GM18508 (cell line): Measurements from ENCODE around the gene INSYN1.

ENCODE experiments used
- ATAC-seq: cut with Tn5 transposase; IDR thresholded peaks from one replicate; pipeline ENCODE4 v1.9.1; 2021; ENCODE audit warnings: moderate number of reproducible peaks; ENCODE audit not compliant: insufficient read depth, unreplicated experiment

Gene INSYN1

DNA sequence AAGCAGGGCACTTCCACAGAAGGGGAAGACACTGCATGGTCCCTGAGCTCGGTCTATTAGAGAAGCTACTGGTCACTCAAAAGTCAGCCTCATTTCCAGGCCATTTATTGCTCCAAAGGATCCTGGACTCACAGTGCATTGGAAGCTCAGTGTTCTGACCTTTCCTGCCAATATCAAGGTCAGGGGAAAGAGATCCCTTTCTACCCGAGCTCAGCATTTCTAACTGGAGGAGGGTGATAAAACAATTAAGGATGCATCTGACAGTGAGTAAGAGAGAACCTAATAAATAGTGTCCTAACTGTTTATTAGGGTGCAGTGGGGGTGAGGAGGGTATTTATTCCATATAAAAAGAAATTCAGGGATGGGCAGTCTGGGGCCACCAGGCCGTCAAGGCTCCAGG is 26.8 kb upstream of the INSYN1 start:
- no peak for ATAC-seq

DNA sequence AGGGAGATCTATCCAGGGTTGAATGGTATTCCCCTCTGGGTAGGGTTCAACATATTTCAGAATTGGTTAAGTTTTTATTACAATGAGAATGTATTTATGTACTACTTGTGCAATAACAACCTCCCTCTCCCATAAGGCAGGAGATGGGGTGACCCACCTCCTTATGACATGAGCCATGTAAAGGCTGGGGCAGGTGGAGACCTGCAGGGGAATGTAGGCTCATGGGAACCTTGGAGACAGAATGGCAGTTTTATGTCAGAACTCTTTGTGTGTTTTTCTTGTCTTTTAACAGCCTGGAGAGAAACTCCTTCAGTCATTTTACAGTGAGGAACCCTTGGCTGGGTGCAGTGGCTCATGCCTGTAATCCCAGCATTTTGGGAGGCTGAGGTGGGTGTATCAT is 24.6 kb upstream of the INSYN1 start:
- ATAC-seq, result no peak

DNA sequence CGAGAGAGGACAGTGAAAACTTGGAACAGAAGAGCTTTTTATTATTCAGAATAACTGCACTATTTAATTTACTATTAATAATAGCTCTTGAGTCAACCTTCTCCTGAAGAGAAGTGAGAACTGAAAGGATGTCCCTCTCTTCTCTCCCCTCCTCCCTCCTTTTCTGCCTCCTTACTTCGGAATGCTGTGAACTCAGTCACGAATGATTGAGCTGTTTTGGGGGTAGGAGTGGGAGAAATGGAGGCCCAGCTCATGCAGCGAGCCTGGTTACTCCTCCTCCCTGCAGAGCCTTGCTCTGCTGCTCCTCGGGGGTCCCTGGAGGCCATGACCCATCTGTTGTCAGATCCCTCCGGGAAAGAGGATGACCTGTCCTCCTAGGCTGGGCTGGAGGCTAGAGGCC is 20.3 kb upstream of the INSYN1 start:
- ATAC-seq, result no peak

DNA sequence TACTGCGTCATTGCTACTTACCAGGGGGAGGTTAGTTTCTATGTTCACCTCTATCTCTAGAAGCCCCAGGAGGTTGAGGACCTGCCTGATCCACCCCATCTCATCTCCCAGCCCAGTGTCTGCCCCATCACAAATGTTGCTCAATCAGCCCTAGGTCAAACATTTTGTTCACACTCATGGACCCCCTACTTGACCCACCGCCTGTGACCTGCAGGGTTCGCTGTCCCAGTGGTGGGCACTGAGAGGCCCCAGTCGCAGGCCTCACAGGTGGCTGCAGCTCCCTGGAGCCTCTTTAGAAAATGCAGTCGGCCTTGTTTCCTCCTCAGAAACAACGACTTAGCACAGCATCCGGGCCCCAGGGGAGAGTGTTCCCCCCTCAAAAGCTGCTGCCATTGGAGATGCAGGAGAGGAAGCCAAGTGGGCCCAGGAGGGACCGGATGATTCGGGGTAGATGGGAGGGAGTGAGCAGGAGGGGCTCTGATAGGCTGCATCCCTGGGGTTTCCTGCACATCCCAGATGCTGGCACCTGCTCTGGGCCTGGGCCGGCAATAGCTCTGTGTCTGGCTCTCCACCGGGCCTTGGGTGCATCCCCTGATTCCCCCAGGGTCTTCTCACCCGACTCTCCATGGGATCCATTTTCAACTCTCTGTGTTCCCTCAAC is 18.4 kb upstream of the INSYN1 start:
- ATAC-seq, result no peak

DNA sequence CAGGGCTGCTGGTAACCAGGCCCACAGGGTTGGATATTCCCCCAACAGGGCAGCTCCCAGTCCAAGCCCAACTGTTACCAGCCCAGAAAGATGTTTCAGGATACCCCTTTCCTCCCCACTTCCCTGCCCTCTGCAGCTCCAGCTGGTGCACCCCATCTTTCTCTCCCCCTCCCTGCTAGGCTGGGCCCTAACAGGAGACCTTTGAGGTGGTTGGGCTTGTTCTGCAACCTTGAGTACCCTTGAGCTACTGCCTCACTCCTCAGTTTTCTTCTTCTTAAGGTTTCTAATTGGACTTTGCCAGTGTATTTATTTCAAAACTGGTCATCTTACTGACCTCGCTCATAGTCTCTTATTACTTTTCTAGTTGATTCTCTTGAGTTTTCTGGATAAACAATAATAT is 16.9 kb upstream of the INSYN1 start:
- no peak for ATAC-seq

DNA sequence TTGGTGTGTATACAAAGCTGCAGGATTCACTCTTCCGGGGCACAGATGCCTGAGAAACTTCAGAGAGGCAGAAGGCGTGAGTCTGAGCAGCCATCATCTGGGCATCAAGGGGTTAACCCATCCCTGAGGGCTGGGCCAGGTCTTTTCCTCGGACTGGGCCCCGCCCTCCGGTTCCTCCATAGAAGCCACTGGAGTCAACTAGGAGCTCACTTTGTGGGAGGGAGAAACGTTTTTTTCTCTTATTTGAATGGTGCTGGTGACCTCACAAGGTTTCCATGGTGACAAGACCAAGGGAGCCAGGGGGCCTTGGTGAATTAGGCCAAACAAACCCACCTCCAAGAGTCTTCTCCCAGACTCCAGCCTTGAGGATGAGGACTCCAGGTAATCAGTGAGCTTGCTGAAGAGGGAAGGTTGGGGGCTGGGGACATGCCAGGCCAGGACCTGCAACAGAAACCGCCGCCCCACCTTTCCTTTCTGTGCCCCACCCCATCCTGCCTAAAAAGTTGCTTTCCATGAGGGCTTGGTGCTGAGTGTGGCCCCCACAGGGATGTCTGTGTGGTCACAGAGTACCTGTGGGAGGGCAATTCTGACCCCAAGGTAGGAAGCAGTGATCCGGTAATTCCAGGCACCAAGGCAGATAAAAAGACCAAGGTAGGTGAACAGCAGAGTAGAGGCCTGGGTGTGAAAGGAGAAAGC is 14.8 kb upstream of the INSYN1 start:
- no peak for ATAC-seq

DNA sequence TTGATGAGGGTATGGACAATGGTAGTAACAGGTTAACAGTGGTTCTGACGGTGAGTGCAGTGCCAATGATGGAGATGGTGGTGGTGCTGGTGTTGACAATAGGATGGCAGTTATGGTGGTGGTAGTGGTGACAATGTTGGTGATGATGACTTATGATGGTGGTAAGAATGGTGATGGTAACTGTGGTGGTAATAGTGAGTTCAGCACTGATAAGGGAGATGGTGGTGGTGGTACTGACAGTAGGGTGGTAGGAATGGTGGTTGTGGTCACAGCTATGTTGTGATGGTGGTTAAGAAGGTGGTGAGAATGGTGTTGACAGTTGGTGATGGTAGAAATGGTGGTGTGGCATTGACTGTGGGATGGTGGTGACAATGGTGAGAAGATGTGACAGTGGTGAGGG is 13.4 kb upstream of the INSYN1 start:
- ATAC-seq, result no peak

DNA sequence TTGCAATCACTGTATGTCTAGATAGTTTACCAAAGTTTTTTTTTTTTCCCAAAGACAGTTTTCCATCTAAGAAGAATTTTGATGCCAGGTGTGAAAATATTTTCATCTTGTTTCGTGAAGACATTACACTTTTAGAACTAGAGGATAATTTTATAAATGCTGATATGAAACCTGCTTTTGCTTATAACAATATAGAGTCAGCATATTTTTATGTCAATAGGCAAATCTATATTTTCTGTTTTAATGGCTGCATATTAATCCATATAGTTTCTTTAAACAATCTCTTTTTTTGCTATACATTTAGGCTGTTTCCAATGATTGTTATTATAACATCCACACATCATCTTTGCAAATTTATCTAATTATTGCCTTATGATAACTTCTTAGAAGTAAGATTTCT is 12.6 kb upstream of the INSYN1 start:
- ATAC-seq, result no peak

DNA sequence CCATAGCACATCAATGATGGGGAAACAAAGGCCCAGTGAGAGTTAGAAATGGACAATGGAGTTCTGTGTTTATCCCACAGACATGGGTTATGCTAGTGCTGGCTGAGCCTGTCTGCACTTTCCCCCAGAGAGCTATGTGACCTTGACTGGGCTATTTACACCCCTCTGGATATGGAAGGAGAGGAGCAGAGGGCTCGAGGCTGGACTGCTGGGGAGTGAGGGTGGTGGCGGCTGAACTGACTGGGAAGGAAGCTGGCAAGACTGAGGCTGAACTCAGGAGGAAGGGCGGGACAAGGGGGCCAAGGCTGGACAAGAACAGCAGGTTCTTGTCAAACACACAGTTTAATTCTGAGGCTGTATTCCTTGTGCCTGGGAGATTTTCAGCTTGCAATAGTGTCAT is 10.8 kb upstream of the INSYN1 start:
- no peak for ATAC-seq

DNA sequence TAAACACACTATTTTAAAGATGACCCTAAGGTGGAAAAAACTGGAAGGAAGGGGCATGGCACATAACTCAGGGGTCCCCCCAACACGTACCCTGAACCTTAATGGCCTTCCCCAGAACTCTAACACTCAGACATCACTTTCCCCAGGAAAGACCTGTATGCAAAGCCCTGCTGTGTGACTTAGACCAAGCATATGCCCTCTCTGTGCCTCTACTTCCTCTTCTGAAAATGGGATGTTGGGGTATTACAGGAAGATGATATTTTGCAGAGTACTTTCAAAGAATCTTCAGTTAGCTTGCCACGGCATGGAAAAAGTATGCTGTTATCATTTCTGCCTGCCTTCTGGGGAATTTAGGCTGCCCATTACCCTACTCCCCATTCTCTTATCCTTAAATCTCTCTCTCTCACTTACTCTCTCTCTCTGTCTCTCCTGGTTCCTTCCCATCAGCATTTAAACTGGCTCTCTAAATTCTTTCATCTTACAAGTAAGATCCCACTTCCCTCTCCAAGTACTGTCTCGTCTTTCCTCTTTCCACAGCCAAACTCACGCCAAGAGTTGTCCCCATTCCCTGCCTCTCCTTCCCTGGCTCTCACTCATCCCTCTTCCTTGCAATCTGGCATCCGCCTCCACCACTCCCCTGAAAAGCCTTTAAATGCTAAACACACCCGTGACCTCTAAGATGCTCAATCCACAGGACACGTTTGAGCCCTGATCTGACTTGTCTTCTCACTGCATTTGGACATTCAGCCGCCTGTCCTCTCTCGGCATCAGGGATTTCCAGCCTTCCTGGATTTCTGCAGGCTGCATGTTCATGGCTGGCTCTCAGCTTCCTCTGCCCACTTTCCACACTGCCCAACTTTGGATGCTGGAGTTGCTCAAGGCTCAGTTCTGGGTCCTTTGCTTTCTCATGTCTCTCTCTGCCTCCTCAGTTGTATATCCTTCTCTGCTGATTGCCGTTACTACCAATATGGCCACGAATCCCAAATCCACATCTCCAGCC is 7.5 kb upstream of the INSYN1 start:
- no peak for ATAC-seq

DNA sequence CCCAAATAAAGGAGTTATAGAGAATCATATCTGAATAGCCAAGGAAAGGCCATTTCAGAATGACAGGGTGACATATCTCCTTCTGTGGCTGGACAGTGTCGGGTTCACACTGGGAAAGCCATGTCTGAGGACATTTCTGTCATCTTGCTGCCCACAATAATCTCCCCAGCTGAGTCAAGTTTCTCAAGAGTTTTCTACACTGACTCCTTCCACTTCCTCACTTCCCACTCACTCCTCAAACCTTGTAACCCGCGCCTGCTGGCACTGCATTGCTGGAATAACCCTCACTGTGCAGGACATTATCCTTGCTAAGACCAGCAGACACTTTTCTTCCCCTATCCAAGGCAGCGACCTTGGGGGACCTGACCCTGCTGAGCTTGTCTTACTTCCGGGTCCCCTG is 5.3 kb upstream of the INSYN1 start:
- no peak for ATAC-seq

DNA sequence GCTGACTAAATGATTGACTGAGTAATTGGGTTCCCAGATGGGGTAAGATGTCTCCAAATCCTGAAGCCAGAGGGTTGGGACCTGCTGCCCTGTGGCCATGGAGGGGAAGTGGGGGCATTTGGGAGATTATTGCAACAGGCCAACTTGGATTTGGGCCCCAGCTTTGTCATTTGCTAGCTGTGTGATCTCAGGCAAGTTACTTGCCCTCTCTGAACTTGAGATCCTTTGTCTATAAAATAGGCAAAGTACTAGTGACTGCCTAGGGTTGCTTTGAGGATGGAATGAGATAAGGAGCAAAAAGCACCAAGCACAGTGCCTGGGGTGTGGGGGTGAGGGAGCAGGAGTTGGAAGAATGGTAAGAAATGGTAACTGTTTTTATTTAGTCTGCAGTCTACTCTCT is 4.4 kb upstream of the INSYN1 start:
- no peak for ATAC-seq

DNA sequence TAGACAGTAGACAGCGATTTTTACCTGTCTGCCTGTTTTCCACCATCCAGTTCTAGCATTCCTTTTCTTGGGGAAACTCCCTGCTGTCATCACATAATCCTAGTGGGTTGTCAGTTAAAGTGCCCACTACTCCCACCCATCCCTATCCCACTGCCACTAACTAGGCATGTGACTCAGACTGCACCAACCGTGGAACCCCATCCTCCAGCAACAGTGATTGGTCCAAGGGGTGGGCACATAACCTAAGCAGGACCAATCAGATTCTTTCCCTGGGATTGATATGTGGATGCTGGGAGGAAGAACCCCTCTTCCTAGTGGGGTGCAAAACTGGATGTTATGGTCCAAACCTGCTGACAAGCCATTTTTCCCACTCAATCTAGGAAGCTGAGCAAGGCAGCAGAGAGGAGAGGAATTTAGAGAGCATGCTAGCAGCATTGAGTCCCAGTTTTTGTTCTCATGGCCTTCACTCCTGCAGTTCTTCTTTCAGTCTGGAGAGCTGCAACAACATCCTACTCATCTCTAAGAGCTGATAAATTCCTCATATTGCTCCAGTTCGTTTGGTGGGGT is 3.9 kb upstream of the INSYN1 start:
- ATAC-seq, result no peak

DNA sequence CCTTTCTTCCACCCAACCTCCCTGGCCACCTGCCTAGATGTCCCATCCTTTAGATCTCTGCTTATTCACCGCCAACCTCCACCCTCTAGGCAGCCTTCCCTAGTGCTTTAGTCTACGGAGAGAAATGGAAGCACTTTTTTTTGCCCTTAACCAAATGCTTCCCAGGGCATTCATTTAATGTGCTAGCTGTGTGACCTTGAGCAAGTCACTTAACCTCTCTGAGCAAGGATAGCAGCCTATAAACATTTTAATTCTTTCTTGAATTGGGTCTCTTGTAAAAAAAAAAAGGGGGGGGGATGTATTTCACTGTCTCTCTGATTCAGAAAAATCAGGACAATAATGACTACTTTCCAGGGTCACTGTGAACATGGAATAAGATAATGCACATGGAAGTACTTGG is 3.2 kb upstream of the INSYN1 start:
- no peak for ATAC-seq

DNA sequence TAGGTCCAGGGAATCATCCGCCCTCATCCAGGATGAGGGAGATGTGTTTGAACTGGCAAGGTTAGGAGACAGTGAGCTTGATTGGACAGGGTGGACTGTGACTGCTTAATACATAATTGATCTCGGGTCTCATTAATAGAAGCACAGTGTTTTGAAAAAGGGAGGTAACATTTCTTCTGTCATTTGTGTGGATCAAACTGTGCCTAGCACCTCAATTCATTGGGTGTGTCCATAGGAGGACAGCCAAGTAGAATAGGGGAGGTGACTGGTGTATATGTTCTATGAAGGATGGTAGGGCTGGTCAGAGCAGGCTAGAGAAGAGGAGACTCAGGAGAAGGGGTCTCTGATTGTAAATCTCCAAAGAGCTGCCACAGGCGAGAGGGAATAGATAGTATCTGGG is 2.8 kb upstream of the INSYN1 start:
- no peak for ATAC-seq

DNA sequence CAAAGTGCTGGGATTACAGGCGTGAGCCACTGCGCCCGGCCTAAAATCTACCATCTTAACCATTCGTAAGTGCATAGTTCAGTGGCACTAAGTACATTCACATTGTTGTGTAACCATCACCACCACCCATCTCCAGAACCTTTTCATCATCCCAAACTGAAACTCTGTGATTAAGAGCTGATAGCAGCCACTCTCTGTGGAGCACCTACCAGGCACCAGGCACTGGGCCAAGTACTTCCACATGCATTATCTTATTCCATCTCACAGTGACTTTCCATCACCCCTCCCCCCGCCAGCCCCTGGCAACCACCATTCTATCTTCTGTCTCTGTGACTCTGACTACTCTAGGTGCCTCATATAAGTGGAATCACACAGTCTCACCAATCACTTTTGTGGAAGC is 2.3 kb upstream of the INSYN1 start:
- no peak for ATAC-seq

DNA sequence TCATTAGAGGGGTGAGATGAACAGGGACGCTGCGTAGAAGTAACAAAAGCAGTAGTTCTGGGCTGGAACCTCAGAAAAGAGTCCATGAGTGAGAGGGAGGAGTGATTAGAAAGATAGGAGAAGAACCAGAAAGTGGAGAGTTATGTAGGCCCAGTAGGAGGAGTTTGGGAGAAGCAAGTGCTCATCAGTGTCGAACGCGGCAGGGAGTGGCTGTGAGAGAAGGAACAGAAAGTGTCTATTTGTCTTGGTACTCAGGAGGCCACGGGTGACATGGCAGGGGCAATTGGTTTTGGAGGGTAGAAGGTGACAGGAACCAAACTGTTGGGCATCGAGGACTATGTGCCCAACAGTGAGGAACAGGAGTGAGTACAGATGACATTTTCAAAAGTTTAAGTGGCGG is 1.3 kb upstream of the INSYN1 start:
- no peak for ATAC-seq

DNA sequence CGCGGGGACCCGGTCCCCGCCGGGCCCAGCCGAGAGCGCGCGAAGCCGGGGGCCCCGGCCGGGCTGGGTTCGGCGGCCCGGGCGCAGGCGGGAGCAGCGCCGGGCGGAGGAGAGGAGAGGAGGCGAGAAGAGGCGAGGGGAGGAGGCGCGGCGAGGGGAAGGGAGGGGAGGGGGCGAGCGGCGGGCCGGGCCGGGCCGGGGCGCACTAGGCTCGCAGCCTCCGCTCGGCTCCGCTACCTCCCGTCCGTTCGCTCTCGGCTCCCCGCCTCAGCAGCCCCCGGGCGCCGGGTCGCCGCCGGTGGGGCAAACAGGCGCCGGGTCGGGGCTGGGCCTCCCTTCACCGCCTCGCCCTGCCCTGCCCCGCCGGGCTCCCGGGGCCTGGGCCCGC is 351 bp downstream of the INSYN1 start:
- no peak for ATAC-seq

DNA sequence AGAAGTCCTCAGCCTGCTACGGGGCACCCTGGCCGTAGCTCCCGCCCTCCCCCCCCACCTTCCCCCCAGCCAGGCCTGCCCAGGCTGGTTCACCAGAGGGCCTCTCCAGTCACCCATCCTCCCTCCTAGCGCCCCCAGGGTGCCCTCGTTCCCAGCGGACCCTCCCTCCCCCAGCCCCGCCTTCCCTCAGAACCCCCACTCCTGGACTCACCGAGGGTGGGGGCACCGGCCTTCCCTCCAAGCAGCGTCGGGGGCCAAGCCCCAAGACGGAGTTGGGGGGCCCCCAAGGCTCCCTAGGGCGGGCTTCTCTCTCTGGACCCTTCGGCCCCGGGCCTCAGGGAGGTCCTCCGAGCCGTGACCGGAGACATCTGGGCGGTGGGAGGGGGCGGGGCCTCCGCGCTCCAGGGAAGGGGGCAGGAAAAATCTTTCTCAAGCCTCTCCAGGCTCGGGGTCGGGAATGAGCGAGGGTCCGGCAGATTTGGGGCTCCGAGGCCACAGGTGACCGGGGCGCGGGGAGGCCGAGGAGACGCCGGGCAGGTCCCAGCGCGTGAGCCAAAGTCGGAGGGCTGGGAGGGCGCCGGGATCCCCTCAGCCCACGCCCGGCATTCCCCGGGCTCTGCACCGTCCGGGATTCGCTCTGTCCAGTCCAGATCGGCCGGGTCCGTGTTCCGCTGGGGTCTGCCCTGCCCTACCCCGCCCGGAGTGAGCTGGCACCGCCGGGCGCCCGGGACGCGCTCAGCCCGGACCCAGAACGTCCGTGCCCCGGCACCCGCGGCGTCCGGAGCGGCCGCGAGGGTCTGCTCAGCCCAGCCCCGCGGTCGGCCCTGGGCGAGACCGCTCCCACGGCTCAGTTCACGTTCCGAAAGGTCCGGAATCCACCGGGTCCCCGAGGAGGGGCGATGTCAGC is 999 bp downstream of the INSYN1 start:
- ATAC-seq, result no peak

DNA sequence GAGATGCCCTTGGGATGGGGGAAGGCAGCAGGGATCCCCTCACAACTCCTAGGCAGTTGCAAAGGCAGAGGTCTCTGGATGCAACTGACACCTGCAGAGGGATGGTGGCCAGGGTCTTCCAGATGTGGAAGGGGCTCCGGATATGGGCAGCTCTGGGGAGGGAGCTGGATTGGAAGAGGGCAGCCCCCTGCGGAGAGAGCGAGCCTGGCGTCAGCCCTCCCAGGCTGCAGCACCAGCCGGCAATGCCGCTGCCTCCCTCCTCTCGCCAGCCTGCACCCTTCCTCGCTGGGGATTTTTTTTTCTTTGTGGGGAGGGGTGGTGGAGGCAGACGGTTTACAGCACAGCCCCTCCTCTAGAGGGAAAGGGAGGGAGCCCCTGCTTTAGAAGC is 1.6 kb downstream of the INSYN1 start:
- ATAC-seq, result no peak
